Activated naive CD4-positive, alpha-beta T cell treated with anti-CD3 and anti-CD28 coated beads, Interleukin-2, amount 50 U/mL, for 24 hours (primary cell): ENCODE results near the gene TNFRSF25.
"Not testable (repeated sequence)": the region's sequence is repeated elsewhere in the genome, so short reads cannot be mapped to it uniquely, and the experiment has no call there.

Experiments
- H3K27ac Mint-ChIP-seq: one replicate; pipeline ENCODE4 v1.8.0; 2021; ENCODE audit warnings: mild to moderate bottlenecking, mixed read lengths
- H3K27me3 Mint-ChIP-seq: one replicate; pipeline ENCODE4 v1.8.0; 2021; ENCODE audit warnings: mixed read lengths
- H3K36me3 Mint-ChIP-seq: one replicate; pipeline ENCODE4 v1.8.0; 2021; ENCODE audit warnings: mixed read lengths
- H3K4me1 Mint-ChIP-seq: one replicate; pipeline ENCODE4 v1.8.0; 2021; ENCODE audit warnings: mixed read lengths
- H3K4me3 Mint-ChIP-seq: one replicate; pipeline ENCODE4 v1.8.0; 2021; ENCODE audit warnings: mild to moderate bottlenecking, mixed read lengths
- H3K9me3 Mint-ChIP-seq: one replicate; pipeline ENCODE4 v1.8.0; 2021; ENCODE audit warnings: mixed read lengths

TNFRSF25 gene

GRCh38 chr1:6455752-6456520, 10.0 kb downstream of the TNFRSF25 start:
- not testable (repeated sequence) for H3K4me3 Mint-ChIP-seq, H3K27ac Mint-ChIP-seq, H3K36me3 Mint-ChIP-seq, H3K9me3 Mint-ChIP-seq
- peaks cover 11% of the 10 kb centered on the region for H3K27me3 Mint-ChIP-seq
- peaks cover 25% of the 10 kb centered on the region for H3K4me1 Mint-ChIP-seq

GRCh38 chr1:6454856-6455751, 10.9 kb downstream of the TNFRSF25 start:
- Mint-ChIP-seq H3K9me3 (no peaks in the 10 kb centered on the region), H3K4me1 (peaks cover 17% of the 10 kb centered on the region), H3K4me3 (no peak overlapping the region), H3K27ac (no peak overlapping the region), H3K36me3 (peaks cover 3% of the 10 kb centered on the region), H3K27me3 (peaks cover 13% of the 10 kb centered on the region)

- Mint-ChIP-seq H3K4me1 (peaks cover 17% of the 10 kb centered on the region), H3K4me3 (peak overlapping the region; percentile 23), H3K27me3 (peaks cover 21% of the 10 kb centered on the region)
- not testable (repeated sequence) for H3K36me3 Mint-ChIP-seq, H3K9me3 Mint-ChIP-seq, H3K27ac Mint-ChIP-seq
Observed at GRCh38 chr1:6453895-6454855, 11.8 kb downstream of the TNFRSF25 start.

GRCh38 chr1:6450943-6451373, 15.0 kb downstream of the TNFRSF25 start:
- peaks cover 24% of the 10 kb centered on the region for H3K4me1 Mint-ChIP-seq
- H3K9me3 Mint-ChIP-seq = no peaks in the 10 kb centered on the region
- H3K27me3 Mint-ChIP-seq = peaks cover 24% of the 10 kb centered on the region
- no peaks in the 10 kb centered on the region for H3K36me3 Mint-ChIP-seq
- H3K27ac Mint-ChIP-seq = no peak overlapping the region
- no peak overlapping the region for H3K4me3 Mint-ChIP-seq

GRCh38 chr1:6450486-6450885, 15.5 kb downstream of the TNFRSF25 start:
- H3K9me3 Mint-ChIP-seq, H3K27ac Mint-ChIP-seq, H3K36me3 Mint-ChIP-seq, H3K4me3 Mint-ChIP-seq: not testable (repeated sequence)
- peaks cover 24% of the 10 kb centered on the region for H3K4me1 Mint-ChIP-seq
- H3K27me3 Mint-ChIP-seq = peaks cover 26% of the 10 kb centered on the region

- Mint-ChIP-seq H3K36me3 (no peaks in the 10 kb centered on the region), H3K4me3 (peak overlapping the region; percentile 49), H3K27me3 (peaks cover 27% of the 10 kb centered on the region), H3K27ac (no peak overlapping the region), H3K9me3 (no peaks in the 10 kb centered on the region), H3K4me1 (peaks cover 26% of the 10 kb centered on the region)
Observed at GRCh38 chr1:6450005-6450450, 15.9 kb downstream of the TNFRSF25 start.

GRCh38 chr1:6448749-6449631, 17.0 kb downstream of the TNFRSF25 start:
- H3K9me3 Mint-ChIP-seq = no peaks in the 10 kb centered on the region
- H3K36me3 Mint-ChIP-seq = no peaks in the 10 kb centered on the region
- peak overlapping the region; percentile 49 for H3K4me3 Mint-ChIP-seq
- H3K27ac Mint-ChIP-seq = no peak overlapping the region
- H3K27me3 Mint-ChIP-seq = peaks cover 31% of the 10 kb centered on the region
- H3K4me1 Mint-ChIP-seq = peaks cover 30% of the 10 kb centered on the region

GRCh38 chr1:6447818-6448748, 17.9 kb downstream of the TNFRSF25 start:
- Mint-ChIP-seq H3K27ac (no peak overlapping the region), H3K36me3 (no peaks in the 10 kb centered on the region), H3K4me1 (peaks cover 23% of the 10 kb centered on the region), H3K4me3 (peak overlapping the region; percentile 49), H3K9me3 (no peaks in the 10 kb centered on the region), H3K27me3 (peaks cover 26% of the 10 kb centered on the region)

GRCh38 chr1:6447016-6447817, 18.8 kb downstream of the TNFRSF25 start:
- Mint-ChIP-seq H3K27me3 (peaks cover 23% of the 10 kb centered on the region), H3K27ac (no peak overlapping the region), H3K36me3 (no peaks in the 10 kb centered on the region), H3K9me3 (no peaks in the 10 kb centered on the region), H3K4me1 (peaks cover 21% of the 10 kb centered on the region), H3K4me3 (peak overlapping the region; percentile 49)

- Mint-ChIP-seq H3K27ac (no peak overlapping the region), H3K4me1 (peaks cover 21% of the 10 kb centered on the region), H3K27me3 (peaks cover 23% of the 10 kb centered on the region), H3K4me3 (peak overlapping the region; percentile 30), H3K9me3 (no peaks in the 10 kb centered on the region), H3K36me3 (no peaks in the 10 kb centered on the region)
Observed at GRCh38 chr1:6446665-6447015, 19.3 kb downstream of the TNFRSF25 start.

- peaks cover 21% of the 10 kb centered on the region for H3K4me1 Mint-ChIP-seq
- H3K9me3 Mint-ChIP-seq, H3K4me3 Mint-ChIP-seq, H3K36me3 Mint-ChIP-seq, H3K27ac Mint-ChIP-seq: not testable (repeated sequence)
- peaks cover 29% of the 10 kb centered on the region for H3K27me3 Mint-ChIP-seq
Observed at GRCh38 chr1:6445929-6446328, 20.0 kb downstream of the TNFRSF25 start.

- H3K27me3 Mint-ChIP-seq = peaks cover 28% of the 10 kb centered on the region
- no peaks in the 10 kb centered on the region for H3K9me3 Mint-ChIP-seq
- H3K4me3 Mint-ChIP-seq = no peak overlapping the region
- H3K27ac Mint-ChIP-seq = no peak overlapping the region
- H3K4me1 Mint-ChIP-seq = peaks cover 21% of the 10 kb centered on the region
- H3K36me3 Mint-ChIP-seq = no peaks in the 10 kb centered on the region
Observed at GRCh38 chr1:6445062-6445763, 20.8 kb downstream of the TNFRSF25 start.
